ENCODE data around the gene ALDH1A3.

The ALDH1A3 gene

DNA sequence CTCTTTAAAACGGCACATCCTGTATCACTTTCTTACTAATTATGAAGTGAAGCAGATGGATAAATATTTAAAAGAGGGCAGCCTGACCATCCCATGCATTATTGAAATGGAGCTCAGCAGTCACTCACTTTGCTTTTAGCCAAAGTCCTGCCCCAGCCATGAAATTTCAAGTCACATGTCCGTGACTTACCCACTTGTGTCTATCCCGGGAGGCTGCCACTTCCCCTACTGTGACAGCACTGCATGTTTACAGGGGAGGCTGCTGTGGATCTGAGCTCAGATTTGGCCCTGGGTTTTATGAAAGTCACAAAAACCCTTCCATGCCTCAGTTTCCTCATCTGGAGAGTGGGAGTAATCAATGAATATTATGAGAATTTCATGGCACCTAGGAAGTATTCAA lies 21.7 kb downstream of the ALDH1A3 start:
- TF ChIP-seq CTCF (IDR thresholded peaks at IDR 0.05; ENCODE audit: borderline replicate concordance, control extremely low read depth, extremely low read depth, insufficient read depth, missing control alignments): no peak
- in situ Hi-C loops (cut with MboI; ENCODE audit: low sequenced_read_pairs, unreplicated experiment): loop anchor here (10.0 kb wide), 1 partner anchor 354 kb away; the partner anchor contains the start of gene CHSY1
- DNase-seq (ENCODE audit: low spot score): no peak

GRCh38 chr15:100901702-100902435 lies 22.2 kb downstream of the ALDH1A3 start:
- TF ChIP-seq CTCF (IDR thresholded peaks at IDR 0.05; ENCODE audit: borderline replicate concordance, control extremely low read depth, extremely low read depth, insufficient read depth, missing control alignments): no peak
- no peak for DNase-seq (ENCODE audit: low spot score)
- in situ Hi-C loops (cut with MboI; ENCODE audit: low sequenced_read_pairs, unreplicated experiment): loop anchor here (10.0 kb wide), 1 partner anchor 353 kb away; the partner anchor contains the start of gene CHSY1

DNA sequence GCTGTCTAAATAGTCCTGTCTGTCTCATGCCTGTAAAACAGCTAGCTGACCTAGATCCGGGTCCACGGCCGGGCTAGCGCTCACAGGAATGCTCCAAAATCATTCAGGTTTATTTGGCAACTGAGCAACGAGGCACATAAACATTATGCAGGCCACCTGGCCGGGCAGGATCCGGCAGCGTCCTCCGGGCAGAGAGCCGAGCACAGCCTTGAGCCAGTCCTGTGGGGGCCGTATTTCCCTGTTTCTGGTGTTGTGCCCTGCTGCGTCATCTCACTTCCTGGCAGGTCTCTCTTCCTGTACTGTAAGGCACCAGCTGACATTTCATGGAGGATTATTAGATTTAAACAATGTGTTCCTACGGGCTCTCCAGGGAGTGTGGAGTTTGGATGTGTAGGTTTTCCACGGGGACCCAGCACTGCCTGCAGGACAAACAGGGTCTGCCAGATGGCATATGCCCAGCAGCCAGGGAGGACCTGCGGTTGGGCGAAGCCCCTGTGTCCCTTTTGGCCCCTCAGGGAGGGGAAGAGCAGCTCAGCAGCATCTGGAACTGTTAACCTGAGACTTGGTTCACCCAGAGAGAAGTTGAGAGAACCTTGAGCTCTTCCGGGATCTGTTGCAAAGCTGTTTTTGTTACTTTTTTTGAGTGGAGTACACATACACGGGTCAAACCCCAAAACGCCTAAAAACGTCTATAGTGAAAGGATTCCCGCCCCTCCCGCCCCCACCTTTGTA lies 23.0 kb downstream of the ALDH1A3 start:
- in situ Hi-C loops (cut with MboI; ENCODE audit: low sequenced_read_pairs, unreplicated experiment): loop anchor here (10.0 kb wide), 1 partner anchor 352 kb away; the partner anchor contains the start of gene CHSY1
- no peak for TF ChIP-seq CTCF (IDR thresholded peaks at IDR 0.05; ENCODE audit: borderline replicate concordance, control extremely low read depth, extremely low read depth, insufficient read depth, missing control alignments)
- DNase-seq (ENCODE audit: low spot score): peak; percentile 21

GRCh38 chr15:100903168-100903554 lies 23.5 kb downstream of the ALDH1A3 start:
- TF ChIP-seq CTCF (IDR thresholded peaks at IDR 0.05; ENCODE audit: borderline replicate concordance, control extremely low read depth, extremely low read depth, insufficient read depth, missing control alignments): no peak
- in situ Hi-C loops (cut with MboI; ENCODE audit: low sequenced_read_pairs, unreplicated experiment): loop anchor here (10.0 kb wide), 1 partner anchor 352 kb away; the partner anchor contains the start of gene CHSY1

GRCh38 chr15:100905850-100906249 lies 26.2 kb downstream of the ALDH1A3 start:
- in situ Hi-C loops (cut with MboI; ENCODE audit: low sequenced_read_pairs, unreplicated experiment): loop anchor here (10.0 kb wide), 1 partner anchor 349 kb away; the partner anchor contains the start of gene CHSY1
- no peak for TF ChIP-seq CTCF (IDR thresholded peaks at IDR 0.05; ENCODE audit: borderline replicate concordance, control extremely low read depth, extremely low read depth, insufficient read depth, missing control alignments)
- DNase-seq (ENCODE audit: low spot score): no peak

More at GRCh38 chr15:100903168-100903554, 23.5 kb downstream of the ALDH1A3 start:
- DNase-seq (ENCODE audit: low spot score): no peak

DNA sequence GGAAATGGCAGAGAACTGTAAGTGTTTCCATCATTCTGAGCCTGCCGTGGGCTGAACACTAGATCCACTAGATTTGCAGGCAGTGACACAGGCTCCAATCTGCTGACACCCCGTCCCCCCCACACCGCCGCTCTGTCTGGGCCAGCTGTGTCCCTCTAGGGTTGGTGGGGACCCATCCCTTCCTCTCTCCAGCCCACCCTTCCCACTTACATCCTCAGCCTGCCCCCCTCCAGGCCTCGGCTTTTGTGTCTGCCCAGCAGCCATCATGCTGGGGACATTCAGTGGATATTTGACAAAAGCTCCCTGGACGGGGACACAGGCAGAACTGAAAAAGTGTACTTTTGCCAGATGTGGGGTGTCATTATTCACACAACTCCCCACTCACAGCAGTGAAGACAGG lies 28.8 kb downstream of the ALDH1A3 start:
- DNase-seq (ENCODE audit: low spot score): no peak
- in situ Hi-C loops (cut with MboI; ENCODE audit: low sequenced_read_pairs, unreplicated experiment): loop anchor here (10.0 kb wide), 1 partner anchor 346 kb away; the partner anchor contains the start of gene CHSY1

More for the DNA sequence above, 28.8 kb downstream of the ALDH1A3 start:
- TF ChIP-seq CTCF (IDR thresholded peaks at IDR 0.05; ENCODE audit: borderline replicate concordance, control extremely low read depth, extremely low read depth, insufficient read depth, missing control alignments): no peak
